Right lobe of liver (tissue), 4 donors: ENCODE results near the gene IL18BP.

Experiments used
- CTCF ChIP-seq, 4 donors: fragments of 200-600 bp in 3 of 4; fragments of 450-650 bp in 1 of 4; IDR thresholded peaks; one replicate each; pipeline versions ENCODE4 v1.5.1 to v1.8.0; 2016 to 2022; ENCODE audit warnings: antibody characterized with exemption in 4 of 4, mild to moderate bottlenecking in 2 of 4
- POLR2A ChIP-seq: fragments of 450-650 bp; IDR thresholded peaks from one replicate; pipeline ENCODE4 v1.6.1; 2017; ENCODE audit warnings: antibody characterized with exemption, mild to moderate bottlenecking
- donor health status: DM: no; HTN: no; CAD: no.
- donor health status: DM: no; HTN: no; CAD: no.
- donor health status: DM: no; HTN: yes; CAD: no.

GRCh38 chr11:72039856-72040401 lies 41.2 kb downstream of the IL18BP start:
- no peak for TF ChIP-seq CTCF (IDR thresholded peaks at IDR 0.05)
- no peak for TF ChIP-seq POLR2A
